PFSK-1 (cell line): ENCODE measurements around the gene PCDHGA7.

ENCODE experiments used
- POLR2AphosphoS5 ChIP-seq: IDR thresholded peaks from 2 replicates; pipeline ENCODE4 v1.6.1; 2012; ENCODE audit warnings: low read depth, mild to moderate bottlenecking, control low read depth, low read length, moderate library complexity
- REST ChIP-seq, 2 experiments: IDR thresholded peaks; 2 replicates each; pipeline versions ENCODE4 v1.6.1 to v1.8.0; 2011 to 2012; ENCODE audit warnings: low read depth in 2 of 2, low read length in 2 of 2, control low read depth in 1 of 2, inconsistent platforms in 1 of 2, mild to moderate bottlenecking in 1 of 2, moderate library complexity in 1 of 2; ENCODE audit not compliant: insufficient read depth in 1 of 2
- SIN3A ChIP-seq: IDR thresholded peaks from 2 replicates; pipeline ENCODE4 v1.6.1; 2012; ENCODE audit warnings: mild to moderate bottlenecking, low read length, moderate library complexity, borderline replicate concordance; ENCODE audit not compliant: insufficient read depth
- TAF1 ChIP-seq: IDR thresholded peaks from 2 replicates; pipeline ENCODE4 v1.6.1; 2012; ENCODE audit warnings: low read length, control low read depth, borderline replicate concordance; ENCODE audit not compliant: insufficient read depth

DNA sequence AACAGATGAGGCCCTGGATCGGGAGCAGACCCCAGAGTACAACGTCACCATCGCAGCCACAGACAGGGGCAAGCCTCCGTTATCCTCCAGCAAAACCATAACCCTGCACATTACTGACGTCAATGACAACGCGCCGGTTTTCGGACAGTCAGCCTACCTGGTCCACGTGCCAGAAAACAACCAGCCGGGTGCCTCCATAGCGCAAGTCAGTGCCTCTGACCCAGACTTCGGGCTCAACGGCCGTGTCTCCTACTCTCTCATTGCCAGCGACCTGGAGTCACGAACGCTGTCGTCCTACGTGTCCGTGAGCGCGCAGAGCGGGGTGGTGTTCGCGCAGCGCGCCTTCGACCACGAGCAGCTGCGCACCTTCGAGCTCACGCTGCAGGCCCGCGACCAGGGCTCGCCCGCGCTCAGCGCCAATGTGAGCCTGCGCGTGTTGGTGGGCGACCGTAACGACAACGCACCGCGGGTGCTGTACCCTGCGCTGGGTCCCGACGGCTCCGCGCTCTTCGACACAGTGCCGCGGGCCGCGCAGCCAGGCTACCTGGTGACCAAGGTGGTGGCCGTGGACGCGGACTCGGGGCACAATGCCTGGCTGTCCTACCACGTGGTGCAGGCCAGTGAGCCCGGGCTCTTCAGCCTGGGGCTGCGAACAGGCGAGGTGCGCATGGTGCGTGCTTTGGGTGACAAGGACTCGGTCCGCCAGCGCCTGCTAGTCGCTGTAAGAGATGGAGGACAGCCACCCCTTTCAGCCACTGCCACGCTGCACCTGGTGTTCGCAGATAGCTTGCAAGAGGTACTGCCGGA, 36.7 kb downstream of the PCDHGA7 start:
- no peak for TF ChIP-seq POLR2AphosphoS5
- no peak for TF ChIP-seq SIN3A
- no peak for TF ChIP-seq TAF1
- TF ChIP-seq REST (IDR thresholded peaks at IDR 0.05; ENCODE audit: insufficient read depth in 1 of 2, low read depth in 2 of 2, low read length in 2 of 2), result no peak
